H1 (cell line): ENCODE data around the gene NR1D2. TPM values are rescaled to one million over a fixed set of nuclear protein-coding genes. Genes with fewer than 3 reads are reported as not detected.

Experiments used
- ASH2L ChIP-seq: fragments of 200-600, 300-600 bp; sonication (generic); IDR thresholded peaks from one replicate; pipeline ENCODE4 v1.7.1; 2017; ENCODE audit warnings: low read length
- GABPA ChIP-seq: IDR thresholded peaks from 2 replicates; pipeline ENCODE4 v1.6.1; 2011; ENCODE audit warnings: mild to moderate bottlenecking, low read length, moderate library complexity, borderline replicate concordance; ENCODE audit not compliant: insufficient read depth
- NRF1 ChIP-seq: IDR thresholded peaks from 2 replicates; pipeline ENCODE4 v1.6.1; 2011; ENCODE audit warnings: mild to moderate bottlenecking, low read depth, low read length, improper control_type of control experiment
- RBBP5 ChIP-seq: IDR thresholded peaks from 2 replicates; pipeline ENCODE4 v1.7.1; 2012; ENCODE audit warnings: low read depth, mild to moderate bottlenecking, inconsistent platforms, low read length, moderate library complexity, borderline replicate concordance
- SAP30 ChIP-seq: fragments of 300-600 bp; sonication (generic); IDR thresholded peaks from 2 replicates; pipeline ENCODE4 v1.7.1; 2012; ENCODE audit warnings: low read length, moderate library complexity, mild to moderate bottlenecking, inconsistent platforms; ENCODE audit not compliant: insufficient read depth, insufficient replicate concordance
- polyA plus RNA-seq, 7 experiments: library from polyadenylated mRNA; depleted of rRNA in 3 of 7; stranded (reverse) in 5 of 7; unstranded in 2 of 7; fragments of >200 nt in 5 of 7; fragments of 200-250 nt in 2 of 7; gene quantifications; 1 replicate in 5 of 7; 2 replicates in 1 of 7; 4 replicates in 1 of 7; pipeline versions ENCODE4 v1.2.1 to v1.2.3, GENCODE V29; 2011 to 2013; ENCODE audit warnings: missing spikeins in 2 of 7, mixed read lengths in 2 of 7
- total RNA-seq: library from RNA; stranded (reverse); fragmentation: NEBNext Ultra II Directional; extraction: Animal tissue kit (Norgen Biotek cat#: 25700); gene quantifications from 2 replicates; pipeline ENCODE4 v1.2.1, GENCODE V29; 2021

NR1D2 gene
- total and polyA plus RNA-seq, 2 of the 8 experiments (the other 6 are each of a cell fraction or from before 2014, with no cell fraction given): 5.9 to 21.7 TPM

DNA sequence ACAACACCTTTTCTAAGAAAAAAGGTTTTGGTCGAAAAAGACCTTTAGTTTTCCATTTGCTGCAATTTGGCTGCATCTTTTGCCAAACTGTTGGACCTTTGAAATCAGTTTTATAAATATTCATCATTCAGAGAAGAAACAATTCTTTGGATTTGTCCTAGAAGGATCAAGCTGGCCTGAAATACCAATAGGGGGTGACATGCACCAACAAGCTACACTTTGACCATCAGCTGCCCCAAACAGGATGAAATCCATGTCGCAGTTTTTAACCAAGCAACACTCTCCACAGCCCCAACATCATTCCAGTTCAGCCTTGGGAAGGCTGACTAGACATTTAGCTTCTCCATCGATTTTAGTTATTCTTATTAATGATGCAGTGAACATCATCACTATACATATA, 18.4 kb upstream of the NR1D2 start (continued):
- no peak for TF ChIP-seq NRF1
- no peak for TF ChIP-seq ASH2L
- no peak for TF ChIP-seq GABPA
- no peak for TF ChIP-seq SAP30
- TF ChIP-seq RBBP5: no peak
- TF ChIP-seq, all 59 proteins: peak for 2
